A549 (cell line): ENCODE measurements around the gene ADARB2. TPM values are rescaled to one million over a fixed set of nuclear protein-coding genes. Genes with fewer than 3 reads are reported as not detected.

Experiments
- ATAC-seq, 2 experiments: fragments of 200-7000 bp in 1 of 2; fragments of >200 bp in 1 of 2; cut with Nextera tagmentation in 1 of 2; cut with Tn5 transposase in 1 of 2; 3 replicates each; pipeline versions ENCODE4 v1.8.0 to v1.9.1; 2018 to 2020; ENCODE audit warnings: mild to moderate bottlenecking in 1 of 2, moderate library complexity in 1 of 2
- CTCF ChIA-PET: fragments of 300-600 bp; sonication (Branson Sonifier 250); formaldehyde crosslinking; extraction: SDS; loops from one replicate; lab custom pipeline; 2021; ENCODE audit warnings: antibody characterized with exemption, inconsistent platforms; lab: Yijun Ruan, JAX
- POLR2A ChIA-PET: fragments of 350-600 bp; formaldehyde crosslinking; extraction: SDS; loops from one replicate; lab custom pipeline; 2021; ENCODE audit warnings: antibody characterized with exemption, inconsistent platforms; lab: Yijun Ruan, JAX
- DNase-seq, 2 experiments: peaks; one replicate each; pipeline versions ENCODE4 v3.0.0 to v3.0.0-alpha.2; 2011 to 2016; ENCODE audit warnings: low read depth in 1 of 2, low spot score in 1 of 2
- FAIRE-seq: peaks from 2 replicates; lab custom pipeline; 2011; peaks lifted over from hg19 to GRCh38; lab: Jason Lieb, UNC
- H3K27ac ChIP-seq, 2 experiments: fragments of >200 bp; sonication (Bioruptor Twin); formaldehyde crosslinking; 3 replicates each; pipeline ENCODE4 v1.5.1; 2016 to 2017
- H3K4me1 ChIP-seq: fragments of >200 bp; sonication (Bioruptor Twin); formaldehyde crosslinking; 3 replicates; pipeline ENCODE4 v1.6.1; 2016
- H3K4me2 ChIP-seq: fragments of >200 bp; sonication (Bioruptor Twin); formaldehyde crosslinking; 3 replicates; pipeline ENCODE4 v1.6.1; 2016
- H3K4me3 ChIP-seq: fragments of >200 bp; sonication (Bioruptor Twin); formaldehyde crosslinking; 3 replicates; pipeline ENCODE4 v1.5.1; 2016
- H3K9me3 ChIP-seq: fragments of >200 bp; sonication (Bioruptor Twin); formaldehyde crosslinking; 3 replicates; pipeline ENCODE4 v1.6.1; 2016
- BHLHE40 ChIP-seq: IDR thresholded peaks from 2 replicates; pipeline ENCODE4 v1.6.1; 2012; ENCODE audit warnings: low read depth, low read length, inconsistent platforms
- CBX8 ChIP-seq: fragments of 200-600 bp; sonication (generic); IDR thresholded peaks from 2 replicates; pipeline ENCODE4 v1.6.1; 2016
- CEBPB ChIP-seq, 2 experiments: fragments of >200 bp in 1 of 2; sonication (Bioruptor Twin) in 1 of 2; formaldehyde crosslinking in 1 of 2; IDR thresholded peaks; 2 replicates each; pipeline ENCODE4 v1.6.1; 2012 to 2016
- CHD4 ChIP-seq: fragments of 200-600 bp; sonication (generic); IDR thresholded peaks from 2 replicates; pipeline ENCODE4 v1.6.1; 2016; ENCODE audit warnings: antibody characterized with exemption, mild to moderate bottlenecking, borderline replicate concordance
- EHMT2 ChIP-seq: fragments of 200-600 bp; sonication (generic); IDR thresholded peaks from 2 replicates; pipeline ENCODE4 v1.6.1; 2016; ENCODE audit warnings: antibody characterized with exemption, low read depth, mild to moderate bottlenecking, moderate library complexity
- ESRRA ChIP-seq: fragments of 150-350 bp; IDR thresholded peaks from 2 replicates; pipeline ENCODE4 v1.6.1; 2014; ENCODE audit warnings: mild to moderate bottlenecking, low read length, borderline replicate concordance
- FOSB ChIP-seq: fragments of 250-450 bp; sonication (Bioruptor Pico); IDR thresholded peaks from 2 replicates; pipeline ENCODE4 v1.5.0; 2020; ENCODE audit warnings: mild to moderate bottlenecking, moderate library complexity
- FOSL2 ChIP-seq, 2 experiments: fragments of 450-650 bp in 1 of 2; fragments of >200 bp in 1 of 2; sonication (Bioruptor Twin) in 1 of 2; formaldehyde crosslinking; IDR thresholded peaks; 2 replicates each; pipeline versions ENCODE4 v1.5.0 to v1.6.1; 2016 to 2020; ENCODE audit warnings: mild to moderate bottlenecking in 1 of 2, moderate library complexity in 1 of 2
- HDAC2 ChIP-seq: fragments of 200-600 bp; sonication (generic); IDR thresholded peaks from 2 replicates; pipeline ENCODE4 v1.6.1; 2016
- HEYL ChIP-seq: fragments of 250-450 bp; sonication (Bioruptor Pico); IDR thresholded peaks from 2 replicates; pipeline ENCODE4 v1.8.0; 2021; ENCODE audit warnings: mild to moderate bottlenecking, moderate library complexity
- HOXB13 ChIP-seq: fragments of 250-450 bp; sonication (Bioruptor Pico); IDR thresholded peaks from 2 replicates; pipeline ENCODE4 v1.5.0; 2020; ENCODE audit warnings: low read depth, mild to moderate bottlenecking, moderate library complexity
- JUN ChIP-seq, 2 experiments: fragments of >200 bp; sonication (Bioruptor Twin); formaldehyde crosslinking; IDR thresholded peaks; 2 replicates in 1 of 2; 3 replicates in 1 of 2; pipeline ENCODE4 v1.6.1; 2016 to 2017
- JUNB ChIP-seq: fragments of >200 bp; sonication (Bioruptor Twin); formaldehyde crosslinking; IDR thresholded peaks from 2 replicates; pipeline ENCODE4 v1.6.1; 2016
- MAFK ChIP-seq: fragments of 450-650 bp; IDR thresholded peaks from 2 replicates; pipeline ENCODE4 v1.6.1; 2014; ENCODE audit not compliant: partially characterized antibody
- MYC ChIP-seq: IDR thresholded peaks from 2 replicates; pipeline ENCODE4 v1.6.1; 2012; ENCODE audit warnings: mild to moderate bottlenecking, inconsistent platforms, low read length, improper control_type of control experiment, borderline replicate concordance
- PHF8 ChIP-seq: fragments of 200-600 bp; sonication (generic); IDR thresholded peaks from 2 replicates; pipeline ENCODE4 v1.6.1; 2016; ENCODE audit warnings: low read depth, mild to moderate bottlenecking, antibody characterized with exemption, moderate library complexity, borderline replicate concordance
- POLR2A ChIP-seq: IDR thresholded peaks from 2 replicates; pipeline ENCODE4 v1.6.1; 2012; ENCODE audit warnings: mild to moderate bottlenecking, low read length
- RARB ChIP-seq: fragments of 250-450 bp; sonication (Bioruptor Pico); IDR thresholded peaks from 2 replicates; pipeline ENCODE4 v1.8.0; 2021; ENCODE audit warnings: mild to moderate bottlenecking, moderate library complexity
- RFX5 ChIP-seq: fragments of 450-650 bp; IDR thresholded peaks from 2 replicates; pipeline ENCODE4 v1.7.1; 2014; ENCODE audit warnings: antibody characterized with exemption, mild to moderate bottlenecking, moderate library complexity
- RNF2 ChIP-seq: fragments of 200-600 bp; sonication (generic); IDR thresholded peaks from 2 replicates; pipeline ENCODE4 v1.6.1; 2016; ENCODE audit warnings: low read depth, mild to moderate bottlenecking, antibody characterized with exemption, moderate library complexity, borderline replicate concordance
- TFCP2L1 ChIP-seq: fragments of 250-450 bp; sonication (Bioruptor Pico); IDR thresholded peaks from 2 replicates; pipeline ENCODE4 v1.5.0; 2021; ENCODE audit warnings: mild to moderate bottlenecking
- ZNF302 ChIP-seq: fragments of 250-450 bp; sonication (Bioruptor Pico); IDR thresholded peaks from 2 replicates; pipeline ENCODE4 v1.9.0; 2021; ENCODE audit warnings: inconsistent platforms, mild to moderate bottlenecking, moderate library complexity
- WGBS: methylation state at CpG from one replicate; pipeline ENCODE4 v1.1.6; 2017; ENCODE audit errors: missing lambda C conversion rate; 5-methylcytosine and 5-hydroxymethylcytosine counted together
- polyA plus RNA-seq, 4 experiments: library from polyadenylated mRNA; depleted of rRNA in 3 of 4; stranded (reverse); fragments of >200 nt; fragmentation: RNase III in 1 of 4; extraction: RNeasy Plus Mini Kit Qiagen cat#74134 plus additional on column Dnase treatment in 1 of 4; gene quantifications; 2 replicates in 3 of 4; 3 replicates in 1 of 4; pipeline ENCODE4 v1.2.3, GENCODE V29; 2011 to 2017
- TF ChIP-seq, protein P1 (sequence below): fragments of >200 bp; sonication (Bioruptor Twin); formaldehyde crosslinking; IDR thresholded peaks from 3 replicates; pipeline ENCODE4 v1.6.1; 2016
- TF ChIP-seq, protein P2 (sequence below): fragments of 150-350 bp; IDR thresholded peaks from 2 replicates; pipeline ENCODE4 v1.6.1; 2014; ENCODE audit warnings: low read depth, mild to moderate bottlenecking, low read length
- TF ChIP-seq, protein P3 (sequence below): fragments of 250-450 bp; sonication (Bioruptor Pico); IDR thresholded peaks from 2 replicates; pipeline ENCODE4 v1.5.0; 2021; ENCODE audit warnings: mild to moderate bottlenecking, moderate library complexity, borderline replicate concordance
- TF ChIP-seq, protein P4 (sequence below): fragments of 200-600 bp; sonication (generic); IDR thresholded peaks from 2 replicates; pipeline ENCODE4 v1.6.1; 2016; ENCODE audit warnings: antibody characterized with exemption, mild to moderate bottlenecking, moderate library complexity
- TF ChIP-seq, protein P5 (sequence below): IDR thresholded peaks from 2 replicates; pipeline ENCODE4 v1.6.1; 2012

Gene ADARB2
- polyA plus RNA-seq, 2 of the 4 experiments (the other 2 are of a cell fraction), result not detected

DNA sequence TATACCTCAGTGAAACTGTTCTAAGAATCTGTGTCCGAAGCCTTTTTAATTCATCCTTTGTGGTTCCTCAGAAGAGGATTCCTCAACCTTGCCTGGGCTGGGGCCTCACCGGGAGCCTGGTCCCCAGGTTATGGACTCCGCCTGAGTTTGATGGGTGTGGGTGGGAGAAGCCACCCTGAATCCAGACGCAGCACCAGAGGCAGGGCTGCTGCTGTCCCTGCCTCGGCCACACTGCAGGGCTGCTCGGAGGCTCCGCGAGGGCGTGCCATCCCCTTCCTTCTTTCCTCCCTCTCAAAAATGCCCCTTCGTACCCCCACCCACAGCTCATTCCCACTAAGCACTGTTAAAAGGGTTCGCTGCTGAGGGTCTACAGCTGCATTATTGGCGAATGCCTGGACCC lies 146.3 kb downstream of the ADARB2 start:
- Histone ChIP-seq H3K4me1 (no peaks in the 10 kb centered on the region), H3K27ac (no peak overlapping the region), H3K9me3 (no peaks in the 10 kb centered on the region), H3K4me2 (no peak overlapping the region), H3K4me3 (no peak overlapping the region)
- ATAC-seq, result no peak
- no peak for DNase-seq
- CTCF ChIA-PET, result no interaction called here
- FAIRE-seq, result no peak
- TF ChIP-seq FOSL2 (IDR thresholded peaks at IDR 0.05) (no peak), FOSL2 (CRISPR knock-in tag; IDR thresholded peaks at IDR 0.05) (no peak), CBX8 (no peak), ESRRA (no peak), HEYL (CRISPR knock-in tag) (no peak), HDAC2 (no peak), RARB (CRISPR knock-in tag) (no peak), MYC (no peak), CEBPB (IDR thresholded peaks at IDR 0.05) (no peak), PHF8 (no peak), HOXB13 (CRISPR knock-in tag) (no peak), JUNB (no peak), MAFK (no peak), RNF2 (no peak), ZNF302 (no peak), POLR2A (no peak), EHMT2 (no peak), FOSB (CRISPR knock-in tag) (no peak)
- TF ChIP-seq, protein P1, sequence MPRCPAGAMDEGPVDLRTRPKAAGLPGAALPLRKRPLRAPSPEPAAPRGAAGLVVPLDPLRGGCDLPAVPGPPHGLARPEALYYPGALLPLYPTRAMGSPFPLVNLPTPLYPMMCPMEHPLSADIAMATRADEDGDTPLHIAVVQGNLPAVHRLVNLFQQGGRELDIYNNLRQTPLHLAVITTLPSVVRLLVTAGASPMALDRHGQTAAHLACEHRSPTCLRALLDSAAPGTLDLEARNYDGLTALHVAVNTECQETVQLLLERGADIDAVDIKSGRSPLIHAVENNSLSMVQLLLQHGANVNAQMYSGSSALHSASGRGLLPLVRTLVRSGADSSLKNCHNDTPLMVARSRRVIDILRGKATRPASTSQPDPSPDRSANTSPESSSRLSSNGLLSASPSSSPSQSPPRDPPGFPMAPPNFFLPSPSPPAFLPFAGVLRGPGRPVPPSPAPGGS, result no peak
- TF ChIP-seq, protein P2, sequence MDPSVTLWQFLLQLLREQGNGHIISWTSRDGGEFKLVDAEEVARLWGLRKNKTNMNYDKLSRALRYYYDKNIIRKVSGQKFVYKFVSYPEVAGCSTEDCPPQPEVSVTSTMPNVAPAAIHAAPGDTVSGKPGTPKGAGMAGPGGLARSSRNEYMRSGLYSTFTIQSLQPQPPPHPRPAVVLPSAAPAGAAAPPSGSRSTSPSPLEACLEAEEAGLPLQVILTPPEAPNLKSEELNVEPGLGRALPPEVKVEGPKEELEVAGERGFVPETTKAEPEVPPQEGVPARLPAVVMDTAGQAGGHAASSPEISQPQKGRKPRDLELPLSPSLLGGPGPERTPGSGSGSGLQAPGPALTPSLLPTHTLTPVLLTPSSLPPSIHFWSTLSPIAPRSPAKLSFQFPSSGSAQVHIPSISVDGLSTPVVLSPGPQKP, result no peak
- WGBS, result 15% methylated on average over 11 of the region's 12 CpGs
- POLR2A ChIA-PET, result no interaction called here

DNA sequence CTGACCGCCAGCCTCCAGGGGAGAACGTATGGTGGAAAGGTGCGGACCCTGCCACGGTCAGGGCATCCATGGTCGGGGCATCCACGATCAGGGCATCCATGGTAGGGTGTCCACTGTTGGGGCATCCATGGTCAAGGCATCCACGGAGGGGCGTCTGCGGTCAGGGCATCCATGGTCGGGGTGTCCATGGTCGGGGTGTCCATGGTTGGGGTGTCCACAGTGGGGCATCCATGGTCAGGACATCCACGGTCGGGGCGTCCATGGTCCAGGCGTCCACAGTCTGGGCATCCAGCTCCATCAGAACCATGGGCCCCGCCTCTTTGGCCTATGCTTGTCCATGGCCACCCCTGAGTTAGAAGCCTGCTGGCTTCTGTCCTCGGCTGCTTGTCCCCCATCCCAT lies 148.1 kb downstream of the ADARB2 start:
- H3K27ac ChIP-seq, result no peak overlapping the region
- POLR2A ChIA-PET, result no interaction called here

DNA sequence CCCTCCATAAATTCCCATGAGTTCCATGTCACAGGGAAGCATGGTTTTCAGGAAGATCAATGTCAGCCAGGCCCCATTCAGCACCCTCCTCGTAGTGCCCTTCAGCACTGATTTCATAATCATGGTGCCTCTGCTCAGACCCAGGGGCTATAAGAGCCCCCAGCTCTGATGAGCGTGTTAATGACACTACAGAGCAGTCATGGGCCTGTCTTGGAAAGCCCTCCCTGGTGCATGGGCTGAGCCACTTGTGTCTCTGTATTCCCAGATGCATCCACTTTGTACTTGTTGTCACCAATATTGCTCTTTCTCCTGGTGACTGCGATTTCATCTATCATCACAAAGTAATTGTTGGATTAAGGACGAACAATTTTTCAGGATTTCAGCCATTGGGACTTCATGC lies 154.6 kb downstream of the ADARB2 start:
- POLR2A ChIA-PET, result no interaction called here
- CTCF ChIA-PET, result interaction anchor here (0.7 kb wide), 1 partner anchor 51 kb away, joined by 3 read pairs; no protein-coding TSS in a partner anchor
- Histone ChIP-seq H3K4me1 (no peaks in the 10 kb centered on the region), H3K4me3 (no peak overlapping the region), H3K27ac (no peak overlapping the region), H3K4me2 (no peak overlapping the region), H3K9me3 (no peaks in the 10 kb centered on the region)
- ATAC-seq, result no peak
- 7% methylated on average over 4 of the region's 4 CpGs for WGBS
- no peak for FAIRE-seq
- DNase-seq, result no peak
- no peak for TF ChIP-seq CHD4
- TF ChIP-seq, protein P3, sequence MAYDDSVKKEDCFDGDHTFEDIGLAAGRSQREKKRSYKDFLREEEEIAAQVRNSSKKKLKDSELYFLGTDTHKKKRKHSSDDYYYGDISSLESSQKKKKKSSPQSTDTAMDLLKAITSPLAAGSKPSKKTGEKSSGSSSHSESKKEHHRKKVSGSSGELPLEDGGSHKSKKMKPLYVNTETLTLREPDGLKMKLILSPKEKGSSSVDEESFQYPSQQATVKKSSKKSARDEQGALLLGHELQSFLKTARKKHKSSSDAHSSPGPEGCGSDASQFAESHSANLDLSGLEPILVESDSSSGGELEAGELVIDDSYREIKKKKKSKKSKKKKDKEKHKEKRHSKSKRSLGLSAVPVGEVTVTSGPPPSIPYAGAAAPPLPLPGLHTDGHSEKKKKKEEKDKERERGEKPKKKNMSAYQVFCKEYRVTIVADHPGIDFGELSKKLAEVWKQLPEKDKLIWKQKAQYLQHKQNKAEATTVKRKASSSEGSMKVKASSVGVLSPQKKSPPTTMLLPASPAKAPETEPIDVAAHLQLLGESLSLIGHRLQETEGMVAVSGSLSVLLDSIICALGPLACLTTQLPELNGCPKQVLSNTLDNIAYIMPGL (CRISPR knock-in tag), result no peak
- TF ChIP-seq, protein P4, sequence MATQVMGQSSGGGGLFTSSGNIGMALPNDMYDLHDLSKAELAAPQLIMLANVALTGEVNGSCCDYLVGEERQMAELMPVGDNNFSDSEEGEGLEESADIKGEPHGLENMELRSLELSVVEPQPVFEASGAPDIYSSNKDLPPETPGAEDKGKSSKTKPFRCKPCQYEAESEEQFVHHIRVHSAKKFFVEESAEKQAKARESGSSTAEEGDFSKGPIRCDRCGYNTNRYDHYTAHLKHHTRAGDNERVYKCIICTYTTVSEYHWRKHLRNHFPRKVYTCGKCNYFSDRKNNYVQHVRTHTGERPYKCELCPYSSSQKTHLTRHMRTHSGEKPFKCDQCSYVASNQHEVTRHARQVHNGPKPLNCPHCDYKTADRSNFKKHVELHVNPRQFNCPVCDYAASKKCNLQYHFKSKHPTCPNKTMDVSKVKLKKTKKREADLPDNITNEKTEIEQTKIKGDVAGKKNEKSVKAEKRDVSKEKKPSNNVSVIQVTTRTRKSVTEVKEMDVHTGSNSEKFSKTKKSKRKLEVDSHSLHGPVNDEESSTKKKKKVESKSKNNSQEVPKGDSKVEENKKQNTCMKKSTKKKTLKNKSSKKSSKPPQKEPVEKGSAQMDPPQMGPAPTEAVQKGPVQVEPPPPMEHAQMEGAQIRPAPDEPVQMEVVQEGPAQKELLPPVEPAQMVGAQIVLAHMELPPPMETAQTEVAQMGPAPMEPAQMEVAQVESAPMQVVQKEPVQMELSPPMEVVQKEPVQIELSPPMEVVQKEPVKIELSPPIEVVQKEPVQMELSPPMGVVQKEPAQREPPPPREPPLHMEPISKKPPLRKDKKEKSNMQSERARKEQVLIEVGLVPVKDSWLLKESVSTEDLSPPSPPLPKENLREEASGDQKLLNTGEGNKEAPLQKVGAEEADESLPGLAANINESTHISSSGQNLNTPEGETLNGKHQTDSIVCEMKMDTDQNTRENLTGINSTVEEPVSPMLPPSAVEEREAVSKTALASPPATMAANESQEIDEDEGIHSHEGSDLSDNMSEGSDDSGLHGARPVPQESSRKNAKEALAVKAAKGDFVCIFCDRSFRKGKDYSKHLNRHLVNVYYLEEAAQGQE, result no peak
- TF ChIP-seq, protein P5, sequence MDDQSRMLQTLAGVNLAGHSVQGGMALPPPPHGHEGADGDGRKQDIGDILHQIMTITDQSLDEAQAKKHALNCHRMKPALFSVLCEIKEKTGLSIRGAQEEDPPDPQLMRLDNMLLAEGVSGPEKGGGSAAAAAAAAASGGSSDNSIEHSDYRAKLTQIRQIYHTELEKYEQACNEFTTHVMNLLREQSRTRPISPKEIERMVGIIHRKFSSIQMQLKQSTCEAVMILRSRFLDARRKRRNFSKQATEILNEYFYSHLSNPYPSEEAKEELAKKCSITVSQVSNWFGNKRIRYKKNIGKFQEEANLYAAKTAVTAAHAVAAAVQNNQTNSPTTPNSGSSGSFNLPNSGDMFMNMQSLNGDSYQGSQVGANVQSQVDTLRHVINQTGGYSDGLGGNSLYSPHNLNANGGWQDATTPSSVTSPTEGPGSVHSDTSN, result no peak

More for the DNA sequence above, 148.1 kb downstream of the ADARB2 start:
- Histone ChIP-seq H3K4me3 (no peak overlapping the region), H3K4me2 (no peak overlapping the region), H3K9me3 (no peaks in the 10 kb centered on the region), H3K4me1 (no peaks in the 10 kb centered on the region)
- DNase-seq (no peak), FAIRE-seq (no peak), ATAC-seq (no peak)
- WGBS, result 20% methylated on average over 10 of the region's 17 CpGs
- TF ChIP-seq, protein P1, result no peak
- no peak for TF ChIP-seq TFCP2L1 (CRISPR knock-in tag)
- TF ChIP-seq JUN (IDR thresholded peaks at IDR 0.05), result no peak
- no peak for TF ChIP-seq BHLHE40
- TF ChIP-seq RFX5, result no peak
- CTCF ChIA-PET, result interaction anchor here (0.5 kb wide), 1 partner anchor 33 kb away, joined by 3 read pairs; no protein-coding TSS in a partner anchor
